GM23248 (cell line): Measurements from ENCODE around the gene FAM180A. TPM values are rescaled to one million over a fixed set of nuclear protein-coding genes. Genes with fewer than 3 reads are reported as not detected.

Experiments used
- DNase-seq: peaks from one replicate; pipeline ENCODE4 v3.0.0-alpha.2; 2015
- H2AFZ ChIP-seq: fragments of 200-600 bp; sonication (generic); 2 replicates; pipeline ENCODE4 v1.6.1; 2016; ENCODE audit warnings: antibody characterized with exemption
- H3F3A ChIP-seq: fragments of 200-600 bp; sonication (generic); 2 replicates; pipeline ENCODE4 v1.6.1; 2016; ENCODE audit warnings: mild to moderate bottlenecking, antibody characterized with exemption, mixed run types; ENCODE audit not compliant: insufficient read depth
- H3K27ac ChIP-seq: fragments of 200-600 bp; sonication (generic); 2 replicates; pipeline ENCODE4 v1.5.1; 2016; ENCODE audit warnings: mild to moderate bottlenecking
- H3K27me3 ChIP-seq: fragments of 200-600 bp; sonication (generic); replicated peaks from 2 replicates; pipeline ENCODE4 v1.6.1; 2016; ENCODE audit warnings: mild to moderate bottlenecking; ENCODE audit not compliant: insufficient read depth
- H3K36me3 ChIP-seq: fragments of 200-600 bp; sonication (generic); 2 replicates; pipeline ENCODE4 v1.6.1; 2016; ENCODE audit warnings: low read depth, mild to moderate bottlenecking
- H3K4me1 ChIP-seq: fragments of 200-600 bp; sonication (generic); 2 replicates; pipeline ENCODE4 v1.6.1; 2016; ENCODE audit warnings: mild to moderate bottlenecking; ENCODE audit not compliant: insufficient read depth
- H3K4me2 ChIP-seq: fragments of 200-600 bp; sonication (generic); one replicate; pipeline ENCODE4 v1.6.1; 2016; ENCODE audit warnings: mild to moderate bottlenecking; ENCODE audit not compliant: unreplicated experiment
- H3K4me3 ChIP-seq: fragments of 200-600 bp; sonication (generic); 2 replicates; pipeline ENCODE4 v1.5.1; 2016; ENCODE audit warnings: mild to moderate bottlenecking
- H3K79me2 ChIP-seq: fragments of 200-600 bp; sonication (generic); 2 replicates; pipeline ENCODE4 v1.6.1; 2016; ENCODE audit warnings: mild to moderate bottlenecking; ENCODE audit not compliant: insufficient read depth
- H3K9ac ChIP-seq: fragments of 200-600 bp; sonication (generic); 2 replicates; pipeline ENCODE4 v1.6.1; 2016; ENCODE audit warnings: mild to moderate bottlenecking
- H3K9me2 ChIP-seq: fragments of 200-600 bp; sonication (generic); 2 replicates; pipeline ENCODE4 v1.6.1; 2016; ENCODE audit warnings: mixed run types, mild to moderate bottlenecking, moderate library complexity; ENCODE audit not compliant: insufficient read depth
- H3K9me3 ChIP-seq: fragments of 200-600 bp; sonication (generic); one replicate; pipeline ENCODE4 v1.6.1; 2017; ENCODE audit warnings: low read depth
- H4K20me1 ChIP-seq: fragments of 200-600 bp; sonication (generic); 2 replicates; pipeline ENCODE4 v1.6.0; 2016; ENCODE audit not compliant: insufficient read depth
- EZH2 ChIP-seq: fragments of 200-600 bp; sonication (generic); IDR thresholded peaks from 2 replicates; pipeline ENCODE4 v1.6.1; 2018; ENCODE audit warnings: antibody characterized with exemption, mild to moderate bottlenecking; ENCODE audit not compliant: insufficient read depth, poor library complexity, severe bottlenecking
- EZH2phosphoT487 ChIP-seq: fragments of 200-600 bp; sonication (generic); IDR thresholded peaks from 2 replicates; pipeline ENCODE4 v1.6.1; 2018; ENCODE audit warnings: antibody characterized with exemption, moderate library complexity, mild to moderate bottlenecking, low read depth; ENCODE audit not compliant: insufficient read depth
- WGBS, 2 experiments: methylation state at CpG; one replicate each; pipeline ENCODE4 v1.1.6; 2015 to 2017; ENCODE audit warnings: low lambda C conversion rate in 2 of 2, low coverage in 1 of 2; ENCODE audit errors: missing lambda C conversion rate in 2 of 2; 5-methylcytosine and 5-hydroxymethylcytosine counted together
- in situ Hi-C: fragments of 300-500 bp; cut with MboI; formaldehyde crosslinking; loops from 2 replicates; pipeline ENCODE4 v1.15.0; 2020
- polyA plus RNA-seq: library from polyadenylated mRNA; unstranded; fragments of >200 nt; fragmentation: Nextera tagmentation; extraction: Ambion mirVana; gene quantifications from 2 replicates; pipeline ENCODE4 v1.2.1, GENCODE V29; 2016
- total RNA-seq: library from RNA; depleted of rRNA; stranded (reverse); fragments of >200 nt; shearing (Covaris generic); gene quantifications from 2 replicates; pipeline ENCODE4 v1.2.3, GENCODE V29; 2014

Gene FAM180A
- total and polyA plus RNA-seq, 2 experiments from 2014 or later: 50.3 to 60.1 TPM

- Histone ChIP-seq H4K20me1 (no peaks in the 10 kb centered on the region), H3K27ac (no peak overlapping the region), H3K9me3 (no peaks in the 10 kb centered on the region), H3K4me1 (no peaks in the 10 kb centered on the region), H3K27me3 (no peaks in the 10 kb centered on the region), H3K9ac (no peak overlapping the region), H3K4me3 (no peak overlapping the region), H3K4me2 (no peak overlapping the region), H3K79me2 (no peaks in the 10 kb centered on the region), H3K9me2 (no peaks in the 10 kb centered on the region), H3F3A (peaks cover 8% of the 10 kb centered on the region), H3K36me3 (no peaks in the 10 kb centered on the region), H2AFZ (no peak overlapping the region)
- no peak for DNase-seq
- in situ Hi-C loops: no loop called here
- 97 to 99% methylated on average over 7 of the region's 7 CpGs for WGBS, 2 experiments
- TF ChIP-seq EZH2 (no peak), EZH2phosphoT487 (no peak)
Observed at GRCh38 chr7:135723411-135723810, 25.2 kb downstream of the FAM180A start.

- 91 to 95% methylated on average over 21 of the region's 21 CpGs for WGBS, 2 experiments
- Histone ChIP-seq H3K9me2 (no peaks in the 10 kb centered on the region), H3K9ac (no peak overlapping the region), H3K27me3 (no peaks in the 10 kb centered on the region), H3K4me1 (peaks cover 11% of the 10 kb centered on the region), H2AFZ (no peak overlapping the region), H3K79me2 (no peaks in the 10 kb centered on the region), H3K36me3 (no peaks in the 10 kb centered on the region), H4K20me1 (no peaks in the 10 kb centered on the region), H3F3A (peaks cover 10% of the 10 kb centered on the region; the same call in 1 of the 2 replicates), H3K27ac (no peak overlapping the region), H3K4me2 (no peak overlapping the region), H3K4me3 (no peak overlapping the region), H3K9me3 (no peaks in the 10 kb centered on the region)
- TF ChIP-seq EZH2 (no peak), EZH2phosphoT487 (no peak)
- in situ Hi-C loops: no loop called here
- DNase-seq: no peak
Observed at GRCh38 chr7:135721198-135721820, 27.3 kb downstream of the FAM180A start.

GRCh38 chr7:135719688-135720087, 28.9 kb downstream of the FAM180A start:
- H3K4me1 ChIP-seq: peaks cover 21% of the 10 kb centered on the region
- 74% methylated on average over 2 of the region's 2 CpGs; no CpG with 5 or more reads in 1 of the 2 experiments for WGBS, 2 experiments
- in situ Hi-C loops: no loop called here
- no peaks in the 10 kb centered on the region for H3K9me2 ChIP-seq
- no peak overlapping the region for H2AFZ ChIP-seq
- H3K4me3 ChIP-seq: no peak overlapping the region
- peaks cover 16% of the 10 kb centered on the region for H3F3A ChIP-seq
- H3K36me3 ChIP-seq: no peaks in the 10 kb centered on the region
- DNase-seq: no peak
- no peaks in the 10 kb centered on the region for H4K20me1 ChIP-seq
- no peaks in the 10 kb centered on the region for H3K9me3 ChIP-seq
- H3K79me2 ChIP-seq: no peaks in the 10 kb centered on the region
- no peak overlapping the region for H3K9ac ChIP-seq
- TF ChIP-seq EZH2 (no peak), EZH2phosphoT487 (no peak)
- no peak overlapping the region for H3K4me2 ChIP-seq
- H3K27ac ChIP-seq: no peak overlapping the region
- no peaks in the 10 kb centered on the region for H3K27me3 ChIP-seq

- WGBS, 2 experiments: 95 to 97% methylated on average over 7 of the region's 7 CpGs
- peaks cover 22% of the 10 kb centered on the region for H3F3A ChIP-seq
- H3K9me2 ChIP-seq: no peaks in the 10 kb centered on the region
- H3K27ac ChIP-seq: no peak overlapping the region
- TF ChIP-seq EZH2phosphoT487 (no peak), EZH2 (no peak)
- no peaks in the 10 kb centered on the region for H3K79me2 ChIP-seq
- no peaks in the 10 kb centered on the region for H3K27me3 ChIP-seq
- H3K9me3 ChIP-seq: no peaks in the 10 kb centered on the region
- no peak for DNase-seq
- no peak overlapping the region for H3K9ac ChIP-seq
- no peak overlapping the region for H2AFZ ChIP-seq
- H3K4me3 ChIP-seq: no peak overlapping the region
- H3K4me1 ChIP-seq: peaks cover 28% of the 10 kb centered on the region
- H3K4me2 ChIP-seq: no peak overlapping the region
- no peaks in the 10 kb centered on the region for H4K20me1 ChIP-seq
- no peaks in the 10 kb centered on the region for H3K36me3 ChIP-seq
- in situ Hi-C loops: no loop called here
Observed at GRCh38 chr7:135718794-135719437, 29.7 kb downstream of the FAM180A start.
